Trophoblast cell (in vitro differentiated cells and primary cell): Measurements from ENCODE around the gene GRIN1.

Experiments
- DNase-seq, 2 donors: peaks; one replicate each; pipeline ENCODE4 v3.0.0-alpha.2; 2016
- H2AFZ ChIP-seq: 2 replicates; pipeline ENCODE4 v1.6.1; 2013; ENCODE audit warnings: low read length, moderate library complexity, mild to moderate bottlenecking; ENCODE audit not compliant: insufficient read depth, poor library complexity
- H2AK5ac ChIP-seq: 2 replicates; pipeline ENCODE4 v1.6.1; 2013; ENCODE audit warnings: mild to moderate bottlenecking, low read length
- H2BK120ac ChIP-seq: 2 replicates; pipeline ENCODE4 v1.6.1; 2013; ENCODE audit warnings: low read length, mild to moderate bottlenecking, moderate library complexity; ENCODE audit not compliant: insufficient read depth, poor library complexity
- H2BK12ac ChIP-seq: 2 replicates; pipeline ENCODE4 v1.6.1; 2013; ENCODE audit warnings: mild to moderate bottlenecking, low read length, moderate library complexity
- H2BK5ac ChIP-seq: 2 replicates; pipeline ENCODE4 v1.6.1; 2013; ENCODE audit warnings: low read length, low read depth, moderate library complexity, mild to moderate bottlenecking; ENCODE audit not compliant: poor library complexity
- H3K14ac ChIP-seq: 2 replicates; pipeline ENCODE4 v1.6.1; 2013; ENCODE audit warnings: mild to moderate bottlenecking, low read length
- H3K18ac ChIP-seq: 2 replicates; pipeline ENCODE4 v1.6.1; 2013; ENCODE audit warnings: mild to moderate bottlenecking, low read length
- H3K23ac ChIP-seq: 2 replicates; pipeline ENCODE4 v1.6.1; 2013; ENCODE audit warnings: low read length
- H3K27ac ChIP-seq: 2 replicates; pipeline ENCODE4 v1.5.1; 2013; ENCODE audit warnings: low read depth, mild to moderate bottlenecking, inconsistent platforms, low read length, moderate library complexity
- H3K27me3 ChIP-seq: 2 replicates; pipeline ENCODE4 v1.6.1; 2013; ENCODE audit warnings: inconsistent platforms, mild to moderate bottlenecking, low read length, moderate library complexity; ENCODE audit not compliant: insufficient read depth
- H3K36me3 ChIP-seq, 2 experiments: 1 replicate in 1 of 2; 2 replicates in 1 of 2; pipeline ENCODE4 v1.6.1; 2013; ENCODE audit warnings: low read length in 2 of 2, mild to moderate bottlenecking in 2 of 2, moderate library complexity in 1 of 2; ENCODE audit not compliant: insufficient read depth in 2 of 2, control insufficient read depth in 1 of 2
- H3K4ac ChIP-seq: 2 replicates; pipeline ENCODE4 v1.6.1; 2013; ENCODE audit warnings: low read depth, mild to moderate bottlenecking, low read length, moderate library complexity
- H3K4me1 ChIP-seq, 2 experiments: 1 replicate in 1 of 2; 2 replicates in 1 of 2; pipeline ENCODE4 v1.6.1; 2013; ENCODE audit warnings: low read length in 2 of 2, mild to moderate bottlenecking in 2 of 2, moderate library complexity in 1 of 2; ENCODE audit not compliant: insufficient read depth in 2 of 2, control insufficient read depth in 1 of 2
- H3K4me2 ChIP-seq: 2 replicates; pipeline ENCODE4 v1.6.1; 2013; ENCODE audit warnings: inconsistent platforms, mild to moderate bottlenecking, low read length, moderate library complexity
- H3K4me3 ChIP-seq: 2 replicates; pipeline ENCODE4 v1.5.1; 2013; ENCODE audit warnings: mild to moderate bottlenecking, low read depth, low read length, inconsistent platforms
- H3K79me1 ChIP-seq: one replicate; pipeline ENCODE4 v1.6.1; 2013; ENCODE audit warnings: low read length
- H3K79me2 ChIP-seq: 2 replicates; pipeline ENCODE4 v1.6.1; 2013; ENCODE audit warnings: low read length, mild to moderate bottlenecking; ENCODE audit not compliant: control insufficient read depth, insufficient read depth, poor library complexity
- H3K9ac ChIP-seq: 2 replicates; pipeline ENCODE4 v1.6.1; 2013; ENCODE audit warnings: mild to moderate bottlenecking, low read length
- H3K9me3 ChIP-seq: 2 replicates; pipeline ENCODE4 v1.6.1; 2013; ENCODE audit warnings: low read depth, mild to moderate bottlenecking, control low read depth, inconsistent platforms, low read length; ENCODE audit not compliant: insufficient read depth
- H4K12ac ChIP-seq: 2 replicates; pipeline ENCODE4 v1.6.1; 2013; ENCODE audit warnings: low read depth, mild to moderate bottlenecking, low read length, moderate library complexity
- H4K8ac ChIP-seq: 2 replicates; pipeline ENCODE4 v1.6.1; 2013; ENCODE audit warnings: low read depth, mild to moderate bottlenecking, low read length, moderate library complexity
- H4K91ac ChIP-seq: one replicate; pipeline ENCODE4 v1.6.1; 2013; ENCODE audit warnings: low read depth, mild to moderate bottlenecking, low read length, moderate library complexity
- WGBS: extraction: QIAGEN DNeasy Blood & Tissue Kit; methylation state at CpG from one replicate; pipeline ENCODE4 v1.1.7; 2013; ENCODE audit warnings: missing lambda C conversion rate; ENCODE audit not compliant: insufficient read length, insufficient coverage; ENCODE audit errors: extremely low coverage; 5-methylcytosine and 5-hydroxymethylcytosine counted together

GRIN1 gene

GRCh38 chr9:137138058-137138721 is 764 bp upstream of the GRIN1 start:
- Histone ChIP-seq H3K79me1 (no peaks in the 10 kb centered on the region), H2BK5ac (no peak overlapping the region), H3K14ac (no peak overlapping the region), H3K4me2 (no peak overlapping the region), H3K4ac (no peak overlapping the region), H3K27me3 (peaks cover 28% of the 10 kb centered on the region), H3K36me3 (no peaks in the 10 kb centered on the region), H3K4me3 (no peak overlapping the region), H2AFZ (no peak overlapping the region), H2BK12ac (no peak overlapping the region), H3K27ac (no peak overlapping the region), H4K8ac (no peak overlapping the region), H3K9ac (no peak overlapping the region), H3K4me1 (peaks cover 2 to 3% of the 10 kb centered on the region in 2 experiments), H2AK5ac (no peak overlapping the region), H3K9me3 (peaks cover 23% of the 10 kb centered on the region), H4K91ac (no peak overlapping the region), H2BK120ac (no peak overlapping the region), H3K23ac (no peak overlapping the region), H4K12ac (no peak overlapping the region), H3K18ac (no peak overlapping the region), H3K79me2 (no peaks in the 10 kb centered on the region)
- WGBS = no CpG with 5 or more reads among the region's 25 CpGs
- DNase-seq = no peak

GRCh38 chr9:137139468-137140150 is 655 bp downstream of the GRIN1 start:
- Histone ChIP-seq H3K9ac (no peak overlapping the region), H3K4ac (no peak overlapping the region), H4K8ac (no peak overlapping the region), H3K36me3 (no peaks in the 10 kb centered on the region), H3K23ac (no peak overlapping the region), H3K18ac (no peak overlapping the region), H3K14ac (no peak overlapping the region), H3K27ac (no peak overlapping the region), H2AFZ (no peak overlapping the region), H2BK120ac (no peak overlapping the region), H3K4me3 (peak overlapping the region; percentile 2), H2BK12ac (no peak overlapping the region), H2AK5ac (no peak overlapping the region), H2BK5ac (no peak overlapping the region), H3K9me3 (peaks cover 23% of the 10 kb centered on the region), H4K91ac (no peak overlapping the region), H3K79me1 (no peaks in the 10 kb centered on the region), H4K12ac (no peak overlapping the region), H3K4me2 (no peak overlapping the region), H3K79me2 (no peaks in the 10 kb centered on the region), H3K4me1 (peaks cover 2 to 3% of the 10 kb centered on the region in 2 experiments), H3K27me3 (peaks cover 28% of the 10 kb centered on the region)
- DNase-seq = no peak
- no CpG with 5 or more reads among the region's 37 CpGs for WGBS

DNA sequence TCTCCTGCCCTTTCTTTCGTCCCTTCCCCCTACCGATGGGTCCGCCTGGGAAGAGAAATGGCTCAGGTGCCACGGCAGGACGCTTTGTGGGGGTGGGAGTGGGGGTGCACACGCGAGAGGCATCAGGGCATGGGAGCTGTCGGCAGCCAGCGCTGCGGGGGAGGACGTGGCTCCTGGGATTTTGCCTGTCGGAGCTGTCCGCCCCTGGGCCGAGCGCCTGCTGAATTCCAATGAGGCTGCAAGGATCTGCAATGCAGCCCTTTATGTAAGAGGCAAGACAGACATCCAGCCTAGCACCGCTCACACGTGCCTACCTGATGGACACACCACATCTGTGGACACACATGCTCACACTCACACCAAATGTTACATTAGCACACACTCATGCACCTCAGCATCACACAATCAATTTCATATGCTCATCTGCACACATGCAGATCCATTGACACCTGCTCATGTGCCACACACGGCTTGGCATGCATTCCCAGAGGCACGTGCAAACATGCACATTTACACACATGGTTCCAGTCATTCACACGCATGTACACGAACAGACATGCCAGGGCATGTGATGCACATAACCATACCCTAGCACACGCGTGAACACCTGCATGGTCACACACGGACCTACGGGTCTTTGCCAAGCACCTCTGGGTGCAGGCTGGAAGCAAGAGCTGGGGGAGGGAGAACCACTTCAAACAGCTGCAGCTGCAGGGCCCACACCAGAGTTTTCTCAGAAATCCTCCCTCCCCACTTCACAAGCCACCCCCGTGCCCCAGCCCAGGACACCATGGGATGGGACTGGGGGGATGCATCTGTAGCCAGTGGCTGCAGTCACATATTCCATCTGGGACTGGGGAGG is 1.4 kb downstream of the GRIN1 start:
- H4K8ac ChIP-seq = no peak overlapping the region
- H3K4ac ChIP-seq = no peak overlapping the region
- WGBS = no CpG with 5 or more reads among the region's 26 CpGs
- no peak for DNase-seq
- no peak overlapping the region for H3K27ac ChIP-seq
- no peak overlapping the region for H4K12ac ChIP-seq
- H3K14ac ChIP-seq = no peak overlapping the region
- no peak overlapping the region for H4K91ac ChIP-seq
- no peak overlapping the region for H3K4me2 ChIP-seq
- H2BK120ac ChIP-seq = no peak overlapping the region
- H3K4me3 ChIP-seq = peak overlapping the region; percentile 13
- H2AFZ ChIP-seq = no peak overlapping the region
- no peak overlapping the region for H2BK12ac ChIP-seq
- H3K27me3 ChIP-seq = peaks cover 28% of the 10 kb centered on the region
- no peaks in the 10 kb centered on the region for H3K79me2 ChIP-seq
- no peak overlapping the region for H2AK5ac ChIP-seq
- H3K9me3 ChIP-seq = peaks cover 23% of the 10 kb centered on the region
- peak overlapping the region; percentile 64 for H3K23ac ChIP-seq
- H3K79me1 ChIP-seq = no peaks in the 10 kb centered on the region
- no peak overlapping the region for H2BK5ac ChIP-seq
- no peak overlapping the region for H3K9ac ChIP-seq
- no peak overlapping the region for H3K18ac ChIP-seq
- no peaks in the 10 kb centered on the region for H3K36me3 ChIP-seq
- peaks cover 2 to 3% of the 10 kb centered on the region in 2 experiments for H3K4me1 ChIP-seq

GRCh38 chr9:137141050-137141810 is 2.3 kb downstream of the GRIN1 start:
- DNase-seq = no peak
- Histone ChIP-seq H3K27me3 (peaks cover 28% of the 10 kb centered on the region), H2BK12ac (no peak overlapping the region), H3K18ac (no peak overlapping the region), H3K4me3 (peak overlapping the region; percentile 13), H2AK5ac (no peak overlapping the region), H4K8ac (no peak overlapping the region), H3K9me3 (peaks cover 23% of the 10 kb centered on the region), H4K12ac (no peak overlapping the region), H2AFZ (no peak overlapping the region), H3K36me3 (no peaks in the 10 kb centered on the region), H3K4ac (no peak overlapping the region), H2BK5ac (no peak overlapping the region), H3K23ac (no peak overlapping the region), H4K91ac (no peak overlapping the region), H2BK120ac (no peak overlapping the region), H3K27ac (no peak overlapping the region), H3K79me2 (no peaks in the 10 kb centered on the region), H3K9ac (no peak overlapping the region), H3K79me1 (no peaks in the 10 kb centered on the region), H3K14ac (no peak overlapping the region), H3K4me2 (no peak overlapping the region), H3K4me1 (peaks cover 2 to 3% of the 10 kb centered on the region in 2 experiments)
- no CpG with 5 or more reads among the region's 17 CpGs for WGBS
